HG02885 (cell line): ENCODE data around the gene CLEC7A.
A peak's percentile ranks its signal among the peaks of the same experiment; 100 is the strongest.

Experiments used
- ATAC-seq: cut with Tn5 transposase; IDR thresholded peaks from one replicate; pipeline ENCODE4 v1.9.1; 2021; ENCODE audit warnings: mild to moderate bottlenecking; ENCODE audit not compliant: unreplicated experiment, poor library complexity

The CLEC7A gene

GRCh38 chr12:10142976-10143589, 13.1 kb upstream of the CLEC7A start:
- ATAC-seq: no peak

- ATAC-seq: no peak
These were observed 10.0 kb upstream of the CLEC7A start for GRCh38 chr12:10140001-10140400.

GRCh38 chr12:10136637-10137205, 6.7 kb upstream of the CLEC7A start:
- ATAC-seq: no peak

- ATAC-seq: no peak
These were observed 5.1 kb upstream of the CLEC7A start for GRCh38 chr12:10135126-10135525.

- no peak for ATAC-seq
These were observed 2.9 kb upstream of the CLEC7A start for GRCh38 chr12:10132850-10133370.

GRCh38 chr12:10131111-10131690, 1.2 kb upstream of the CLEC7A start:
- ATAC-seq: no peak

- no peak for ATAC-seq
These were observed 1.3 kb downstream of the CLEC7A start for GRCh38 chr12:10128687-10129086.

- ATAC-seq: no peak
These were observed 3.6 kb downstream of the CLEC7A start for GRCh38 chr12:10126413-10126812.

- no peak for ATAC-seq
These were observed 7.3 kb downstream of the CLEC7A start for GRCh38 chr12:10122689-10123088.

GRCh38 chr12:10121278-10121677, 8.7 kb downstream of the CLEC7A start:
- no peak for ATAC-seq

GRCh38 chr12:10119066-10119465, 10.9 kb downstream of the CLEC7A start:
- ATAC-seq: no peak

- ATAC-seq: no peak
These were observed 14.1 kb downstream of the CLEC7A start for GRCh38 chr12:10115890-10116289.

- ATAC-seq: no peak
These were observed 14.7 kb downstream of the CLEC7A start for GRCh38 chr12:10115311-10115710.

GRCh38 chr12:10113920-10114319, 16.1 kb downstream of the CLEC7A start:
- ATAC-seq: no peak

- no peak for ATAC-seq
These were observed 16.9 kb downstream of the CLEC7A start for GRCh38 chr12:10113075-10113474.

- no peak for ATAC-seq
These were observed 18.5 kb downstream of the CLEC7A start for GRCh38 chr12:10111451-10111850.

GRCh38 chr12:10110256-10110844, 19.6 kb downstream of the CLEC7A start:
- ATAC-seq: no peak

GRCh38 chr12:10102322-10102721, 27.7 kb downstream of the CLEC7A start:
- peak; percentile 62 for ATAC-seq

- ATAC-seq: no peak
These were observed 28.3 kb downstream of the CLEC7A start for GRCh38 chr12:10101648-10102220.

GRCh38 chr12:10101042-10101579, 28.9 kb downstream of the CLEC7A start:
- ATAC-seq: no peak

GRCh38 chr12:10098791-10099190, 31.2 kb downstream of the CLEC7A start, which contains the start of gene CLEC1A:
Gene CLEC1A, minus strand, starts transcription at chr12:10098985. Its CDS starts 63 bp downstream, at chr12:10098922.
- ATAC-seq: no peak
